A549 (cell line): Measurements from ENCODE around the gene FMC1. TPM values are rescaled to one million over a fixed set of nuclear protein-coding genes. Genes with fewer than 3 reads are reported as not detected.
A peak's percentile ranks its signal among the peaks of the same experiment; 100 is the strongest.

Experiments
- ATAC-seq, 2 experiments: fragments of 200-7000 bp in 1 of 2; fragments of >200 bp in 1 of 2; cut with Nextera tagmentation in 1 of 2; cut with Tn5 transposase in 1 of 2; 3 replicates each; pipeline versions ENCODE4 v1.8.0 to v1.9.1; 2018 to 2020; ENCODE audit warnings: mild to moderate bottlenecking in 1 of 2, moderate library complexity in 1 of 2
- CTCF ChIA-PET: fragments of 300-600 bp; sonication (Branson Sonifier 250); formaldehyde crosslinking; extraction: SDS; loops from one replicate; lab custom pipeline; 2021; ENCODE audit warnings: antibody characterized with exemption, inconsistent platforms; lab: Yijun Ruan, JAX
- POLR2A ChIA-PET: fragments of 350-600 bp; formaldehyde crosslinking; extraction: SDS; loops from one replicate; lab custom pipeline; 2021; ENCODE audit warnings: antibody characterized with exemption, inconsistent platforms; lab: Yijun Ruan, JAX
- DNase-seq, 2 experiments: peaks; one replicate each; pipeline versions ENCODE4 v3.0.0 to v3.0.0-alpha.2; 2011 to 2016; ENCODE audit warnings: low read depth in 1 of 2, low spot score in 1 of 2
- FAIRE-seq: peaks from 2 replicates; lab custom pipeline; 2011; peaks lifted over from hg19 to GRCh38; lab: Jason Lieb, UNC
- H3K27ac ChIP-seq, 2 experiments: fragments of >200 bp; sonication (Bioruptor Twin); formaldehyde crosslinking; 3 replicates each; pipeline ENCODE4 v1.5.1; 2016 to 2017
- H3K4me1 ChIP-seq: fragments of >200 bp; sonication (Bioruptor Twin); formaldehyde crosslinking; 3 replicates; pipeline ENCODE4 v1.6.1; 2016
- H3K4me2 ChIP-seq: fragments of >200 bp; sonication (Bioruptor Twin); formaldehyde crosslinking; 3 replicates; pipeline ENCODE4 v1.6.1; 2016
- H3K4me3 ChIP-seq: fragments of >200 bp; sonication (Bioruptor Twin); formaldehyde crosslinking; 3 replicates; pipeline ENCODE4 v1.5.1; 2016
- H3K9me3 ChIP-seq: fragments of >200 bp; sonication (Bioruptor Twin); formaldehyde crosslinking; 3 replicates; pipeline ENCODE4 v1.6.1; 2016
- CEBPB ChIP-seq, 2 experiments: fragments of >200 bp in 1 of 2; sonication (Bioruptor Twin) in 1 of 2; formaldehyde crosslinking in 1 of 2; IDR thresholded peaks; 2 replicates each; pipeline ENCODE4 v1.6.1; 2012 to 2016
- CHD2 ChIP-seq: fragments of 150-350 bp; IDR thresholded peaks from 2 replicates; pipeline ENCODE4 v1.6.1; 2014; ENCODE audit warnings: low read length; ENCODE audit not compliant: partially characterized antibody
- ESRRA ChIP-seq: fragments of 150-350 bp; IDR thresholded peaks from 2 replicates; pipeline ENCODE4 v1.6.1; 2014; ENCODE audit warnings: mild to moderate bottlenecking, low read length, borderline replicate concordance
- FOSL2 ChIP-seq, 2 experiments: fragments of 450-650 bp in 1 of 2; fragments of >200 bp in 1 of 2; sonication (Bioruptor Twin) in 1 of 2; formaldehyde crosslinking; IDR thresholded peaks; 2 replicates each; pipeline versions ENCODE4 v1.5.0 to v1.6.1; 2016 to 2020; ENCODE audit warnings: mild to moderate bottlenecking in 1 of 2, moderate library complexity in 1 of 2
- HDAC2 ChIP-seq: fragments of 200-600 bp; sonication (generic); IDR thresholded peaks from 2 replicates; pipeline ENCODE4 v1.6.1; 2016
- HES2 ChIP-seq: fragments of >200 bp; sonication (Bioruptor Twin); formaldehyde crosslinking; IDR thresholded peaks from 2 replicates; pipeline ENCODE4 v1.6.1; 2016
- HEYL ChIP-seq: fragments of 250-450 bp; sonication (Bioruptor Pico); IDR thresholded peaks from 2 replicates; pipeline ENCODE4 v1.8.0; 2021; ENCODE audit warnings: mild to moderate bottlenecking, moderate library complexity
- HOXA7 ChIP-seq: fragments of 250-450 bp; sonication (Bioruptor Pico); IDR thresholded peaks from 2 replicates; pipeline ENCODE4 v1.5.0; 2020; ENCODE audit warnings: mild to moderate bottlenecking, moderate library complexity
- HOXB5 ChIP-seq: fragments of 250-450 bp; sonication (Bioruptor Pico); IDR thresholded peaks from 2 replicates; pipeline ENCODE4 v1.5.0; 2020; ENCODE audit warnings: mild to moderate bottlenecking, moderate library complexity
- JUN ChIP-seq, 2 experiments: fragments of >200 bp; sonication (Bioruptor Twin); formaldehyde crosslinking; IDR thresholded peaks; 2 replicates in 1 of 2; 3 replicates in 1 of 2; pipeline ENCODE4 v1.6.1; 2016 to 2017
- JUNB ChIP-seq: fragments of >200 bp; sonication (Bioruptor Twin); formaldehyde crosslinking; IDR thresholded peaks from 2 replicates; pipeline ENCODE4 v1.6.1; 2016
- MAFK ChIP-seq: fragments of 450-650 bp; IDR thresholded peaks from 2 replicates; pipeline ENCODE4 v1.6.1; 2014; ENCODE audit not compliant: partially characterized antibody
- NFE2L2 ChIP-seq: fragments of 150-350 bp; conservative IDR thresholded peaks from 2 replicates; pipeline ENCODE4 v1.6.1; 2014; ENCODE audit warnings: low read length
- NR3C1 ChIP-seq: fragments of >200 bp; sonication (Bioruptor Twin); formaldehyde crosslinking; IDR thresholded peaks from 3 replicates; pipeline ENCODE4 v1.6.1; 2017
- PHF8 ChIP-seq: fragments of 200-600 bp; sonication (generic); IDR thresholded peaks from 2 replicates; pipeline ENCODE4 v1.6.1; 2016; ENCODE audit warnings: low read depth, mild to moderate bottlenecking, antibody characterized with exemption, moderate library complexity, borderline replicate concordance
- RARB ChIP-seq: fragments of 250-450 bp; sonication (Bioruptor Pico); IDR thresholded peaks from 2 replicates; pipeline ENCODE4 v1.8.0; 2021; ENCODE audit warnings: mild to moderate bottlenecking, moderate library complexity
- RCOR1 ChIP-seq: fragments of 150-350 bp; IDR thresholded peaks from 2 replicates; pipeline ENCODE4 v1.6.1; 2014; ENCODE audit warnings: antibody characterized with exemption, low read length, low read depth
- RNF2 ChIP-seq: fragments of 200-600 bp; sonication (generic); IDR thresholded peaks from 2 replicates; pipeline ENCODE4 v1.6.1; 2016; ENCODE audit warnings: low read depth, mild to moderate bottlenecking, antibody characterized with exemption, moderate library complexity, borderline replicate concordance
- SMC3 ChIP-seq: fragments of >200 bp; sonication (Bioruptor Twin); formaldehyde crosslinking; IDR thresholded peaks from 3 replicates; pipeline ENCODE4 v1.6.1; 2018; ENCODE audit warnings: inconsistent platforms
- SREBF2 ChIP-seq: fragments of 450-650 bp; IDR thresholded peaks from 2 replicates; pipeline ENCODE4 v1.6.1; 2014; ENCODE audit warnings: mild to moderate bottlenecking, moderate library complexity
- TFCP2L1 ChIP-seq: fragments of 250-450 bp; sonication (Bioruptor Pico); IDR thresholded peaks from 2 replicates; pipeline ENCODE4 v1.5.0; 2021; ENCODE audit warnings: mild to moderate bottlenecking
- ZSCAN20 ChIP-seq: fragments of 250-450 bp; sonication (Bioruptor Pico); IDR thresholded peaks from 2 replicates; pipeline ENCODE4 v1.8.0; 2022; ENCODE audit warnings: mild to moderate bottlenecking, moderate library complexity
- WGBS: methylation state at CpG from one replicate; pipeline ENCODE4 v1.1.6; 2017; ENCODE audit errors: missing lambda C conversion rate; 5-methylcytosine and 5-hydroxymethylcytosine counted together
- polyA plus RNA-seq, 4 experiments: library from polyadenylated mRNA; depleted of rRNA in 3 of 4; stranded (reverse); fragments of >200 nt; fragmentation: RNase III in 1 of 4; extraction: RNeasy Plus Mini Kit Qiagen cat#74134 plus additional on column Dnase treatment in 1 of 4; gene quantifications; 2 replicates in 3 of 4; 3 replicates in 1 of 4; pipeline ENCODE4 v1.2.3, GENCODE V29; 2011 to 2017
- TF ChIP-seq, protein P1 (sequence below): IDR thresholded peaks from 2 replicates; pipeline ENCODE4 v1.6.1; 2012
- TF ChIP-seq, protein P2 (sequence below): fragments of >200 bp; sonication (Bioruptor Twin); formaldehyde crosslinking; IDR thresholded peaks from 3 replicates; pipeline ENCODE4 v1.5.1; 2016
- TF ChIP-seq, protein P3 (sequence below): fragments of 250-450 bp; sonication (Bioruptor Pico); IDR thresholded peaks from 2 replicates; pipeline ENCODE4 v1.5.0; 2020; ENCODE audit warnings: low read depth, mild to moderate bottlenecking, moderate library complexity

The FMC1 gene
- polyA plus RNA-seq, 2 of the 4 experiments (the other 2 are of a cell fraction), result 20.5 to 21.1 TPM

DNA sequence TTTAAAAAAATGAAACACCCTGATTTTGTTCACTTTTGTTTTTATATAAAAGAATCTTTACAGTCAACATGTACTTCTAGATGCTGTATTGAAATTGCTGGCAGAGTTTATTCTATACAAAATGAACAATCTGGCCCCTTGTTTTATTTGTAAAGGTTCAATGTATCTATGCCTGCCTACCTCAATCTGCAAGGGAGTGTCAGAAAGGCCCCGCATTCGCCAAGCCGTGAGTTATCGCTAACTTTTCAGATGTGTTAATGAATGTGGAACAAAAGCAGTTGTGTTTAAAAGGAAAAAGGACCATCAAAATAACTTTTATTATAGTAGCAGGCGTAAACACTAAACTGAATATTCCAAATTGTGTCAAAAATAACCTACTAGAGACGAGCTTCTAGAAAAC, 33.1 kb downstream of the FMC1 start (continued):
- no peak for TF ChIP-seq HOXB5

DNA sequence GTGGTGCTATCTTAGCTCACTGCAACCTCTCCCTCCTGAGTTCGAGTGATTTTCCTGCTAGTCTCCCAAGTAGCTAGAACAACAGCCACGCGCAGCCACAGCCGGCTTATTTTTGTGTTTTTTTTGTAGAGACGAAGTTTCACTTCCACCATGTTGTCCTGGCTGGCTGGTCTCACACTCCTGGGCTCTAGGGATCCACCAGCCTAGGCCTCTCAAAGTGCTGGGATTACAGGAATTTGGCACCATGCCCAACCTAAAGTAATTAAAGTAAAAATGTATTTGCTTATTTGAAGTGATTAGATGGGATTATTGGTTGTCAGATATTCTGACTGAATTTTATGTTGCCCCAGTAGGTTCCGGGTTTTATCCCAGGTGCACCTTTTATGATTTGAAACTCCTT, 41.3 kb downstream of the FMC1 start:
- ATAC-seq (no peak), FAIRE-seq (no peak)
- TF ChIP-seq HEYL (CRISPR knock-in tag) (no peak), CHD2 (no peak), RNF2 (no peak), SMC3 (no peak), NFE2L2 (no peak), JUNB (no peak), HES2 (no peak), TFCP2L1 (CRISPR knock-in tag) (no peak), ESRRA (no peak), PHF8 (no peak), JUN (IDR thresholded peaks at IDR 0.05) (no peak), RCOR1 (no peak), NR3C1 (no peak), FOSL2 (IDR thresholded peaks at IDR 0.05) (no peak), FOSL2 (CRISPR knock-in tag; IDR thresholded peaks at IDR 0.05) (no peak)
- TF ChIP-seq, protein P1, sequence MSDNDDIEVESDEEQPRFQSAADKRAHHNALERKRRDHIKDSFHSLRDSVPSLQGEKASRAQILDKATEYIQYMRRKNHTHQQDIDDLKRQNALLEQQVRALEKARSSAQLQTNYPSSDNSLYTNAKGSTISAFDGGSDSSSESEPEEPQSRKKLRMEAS, result no peak
- TF ChIP-seq, protein P2, sequence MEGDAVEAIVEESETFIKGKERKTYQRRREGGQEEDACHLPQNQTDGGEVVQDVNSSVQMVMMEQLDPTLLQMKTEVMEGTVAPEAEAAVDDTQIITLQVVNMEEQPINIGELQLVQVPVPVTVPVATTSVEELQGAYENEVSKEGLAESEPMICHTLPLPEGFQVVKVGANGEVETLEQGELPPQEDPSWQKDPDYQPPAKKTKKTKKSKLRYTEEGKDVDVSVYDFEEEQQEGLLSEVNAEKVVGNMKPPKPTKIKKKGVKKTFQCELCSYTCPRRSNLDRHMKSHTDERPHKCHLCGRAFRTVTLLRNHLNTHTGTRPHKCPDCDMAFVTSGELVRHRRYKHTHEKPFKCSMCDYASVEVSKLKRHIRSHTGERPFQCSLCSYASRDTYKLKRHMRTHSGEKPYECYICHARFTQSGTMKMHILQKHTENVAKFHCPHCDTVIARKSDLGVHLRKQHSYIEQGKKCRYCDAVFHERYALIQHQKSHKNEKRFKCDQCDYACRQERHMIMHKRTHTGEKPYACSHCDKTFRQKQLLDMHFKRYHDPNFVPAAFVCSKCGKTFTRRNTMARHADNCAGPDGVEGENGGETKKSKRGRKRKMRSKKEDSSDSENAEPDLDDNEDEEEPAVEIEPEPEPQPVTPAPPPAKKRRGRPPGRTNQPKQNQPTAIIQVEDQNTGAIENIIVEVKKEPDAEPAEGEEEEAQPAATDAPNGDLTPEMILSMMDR, result no peak
- TF ChIP-seq, all 56 proteins: peak for 0
- DNase-seq, result no peak
- WGBS, result 94% methylated on average over 6 of the region's 6 CpGs
- no peak overlapping the region for H3K4me2 ChIP-seq
- H3K4me3 ChIP-seq, result no peak overlapping the region
- H3K9me3 ChIP-seq, result no peaks in the 10 kb centered on the region
- H3K27ac ChIP-seq, result no peak overlapping the region
- CTCF ChIA-PET, result no interaction called here
- POLR2A ChIA-PET, result no interaction called here
- H3K4me1 ChIP-seq, result peaks cover 3% of the 10 kb centered on the region; the same call in 1 of the 3 replicates

DNA sequence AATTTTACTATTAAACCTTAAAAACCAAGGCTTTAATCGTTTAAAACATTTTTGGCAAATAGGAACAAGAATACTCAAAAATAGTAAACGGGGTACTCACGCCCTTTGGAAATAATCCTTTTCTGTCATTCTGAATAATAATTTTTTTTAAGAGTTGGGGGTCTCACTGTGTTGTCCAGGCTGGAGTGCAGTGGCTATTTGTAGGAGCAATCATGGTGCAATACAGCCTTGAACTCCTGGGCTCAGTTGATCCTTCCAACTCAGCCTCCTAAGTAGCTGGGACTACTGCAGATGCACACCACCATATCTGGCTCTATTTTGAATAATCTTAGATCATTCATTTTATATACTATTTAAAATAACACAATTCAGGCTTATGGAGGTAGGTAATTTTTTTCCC, 43.5 kb downstream of the FMC1 start:
- ChIA-PET CTCF (interaction anchor here (0.7 kb wide), 1 partner anchor 62 kb away, joined by 3 read pairs; no protein-coding TSS in a partner anchor), POLR2A (no interaction called here)
- no peak overlapping the region for H3K4me3 ChIP-seq
- no peak for ATAC-seq
- no peaks in the 10 kb centered on the region for H3K9me3 ChIP-seq
- no peak for DNase-seq
- no peak overlapping the region for H3K27ac ChIP-seq
- WGBS, result 94% methylated on average over 3 of the region's 3 CpGs
- TF ChIP-seq NR3C1 (no peak), HDAC2 (no peak), RARB (CRISPR knock-in tag) (no peak), NFE2L2 (no peak)
- H3K4me1 ChIP-seq, result peaks cover 6% of the 10 kb centered on the region; the same call in 1 of the 3 replicates
- no peak for FAIRE-seq
- H3K4me2 ChIP-seq, result no peak overlapping the region

- POLR2A ChIA-PET, result no interaction called here
- ATAC-seq, result no peak
- no peak overlapping the region for H3K4me2 ChIP-seq
Observed at GRCh38 chr7:139387594-139387993, 46.5 kb downstream of the FMC1 start.

More at GRCh38 chr7:139387594-139387993, 46.5 kb downstream of the FMC1 start:
- no peak for TF ChIP-seq JUN (IDR thresholded peaks at IDR 0.05)
- no peak for TF ChIP-seq CEBPB (IDR thresholded peaks at IDR 0.05)
- no peak for TF ChIP-seq HOXA7 (CRISPR knock-in tag)
- TF ChIP-seq ZSCAN20, result no peak
- peak; percentile 13 for TF ChIP-seq MAFK
- TF ChIP-seq, protein P3, sequence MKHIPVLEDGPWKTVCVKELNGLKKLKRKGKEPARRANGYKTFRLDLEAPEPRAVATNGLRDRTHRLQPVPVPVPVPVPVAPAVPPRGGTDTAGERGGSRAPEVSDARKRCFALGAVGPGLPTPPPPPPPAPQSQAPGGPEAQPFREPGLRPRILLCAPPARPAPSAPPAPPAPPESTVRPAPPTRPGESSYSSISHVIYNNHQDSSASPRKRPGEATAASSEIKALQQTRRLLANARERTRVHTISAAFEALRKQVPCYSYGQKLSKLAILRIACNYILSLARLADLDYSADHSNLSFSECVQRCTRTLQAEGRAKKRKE (CRISPR knock-in tag), result no peak
- no peak for TF ChIP-seq SREBF2
- peak overlapping the region in 1 of 2 experiments; percentile 51; a peak in 4 of 6 replicates for H3K27ac ChIP-seq
- no peaks in the 10 kb centered on the region for H3K9me3 ChIP-seq
- WGBS, result 87% methylated on average over 5 of the region's 5 CpGs
- FAIRE-seq (no peak), DNase-seq (no peak)
- no peak overlapping the region for H3K4me3 ChIP-seq
- peaks cover 6% of the 10 kb centered on the region; the same call in 1 of the 3 replicates for H3K4me1 ChIP-seq
- CTCF ChIA-PET, result interaction anchor here (2.0 kb wide), 1 partner anchor 47 kb away, joined by 9 read pairs; no protein-coding TSS in a partner anchor
